ENCODE measurements around the gene AXIN1. TPM values are rescaled to one million over a fixed set of nuclear protein-coding genes. Genes with fewer than 3 reads are reported as not detected.

AXIN1 gene
- total RNA-seq, 1 donor from 2014 or later, result 27.0 TPM

GRCh38 chr16:347203-347602 lies 5.3 kb downstream of the AXIN1 start:
- Histone ChIP-seq H3K4me2 (ENCODE audit: low read length) (no peak overlapping the region), H3K4me1 (ENCODE audit: insufficient read depth, low read length) (peaks cover 9% of the 10 kb centered on the region), H3K36me3 (ENCODE audit: insufficient read depth, low read length) (peaks cover 6% of the 10 kb centered on the region), H3K9me3 (ENCODE audit: insufficient read depth, low read depth, low read length) (no peaks in the 10 kb centered on the region), H3K4me3 (ENCODE audit: insufficient read depth, low read depth, low read length) (no peak overlapping the region), H3K27ac (ENCODE audit: low read depth, low read length) (no peak overlapping the region), H3K79me2 (ENCODE audit: insufficient read depth, low read length) (peaks cover 86% of the 10 kb centered on the region), H2AFZ (ENCODE audit: low read depth, low read length) (no peak overlapping the region), H3K27me3 (ENCODE audit: insufficient read depth, low read length) (no peaks in the 10 kb centered on the region), H3K9ac (ENCODE audit: low read length) (no peak overlapping the region), H4K20me1 (ENCODE audit: insufficient read depth, low read length) (peaks cover 73% of the 10 kb centered on the region)
- Mint-ChIP-seq H3K4me3 (ENCODE audit: unreplicated experiment) (peak overlapping the region; percentile 0), H3K27me3 (ENCODE audit: low read depth, unreplicated experiment) (no peaks in the 10 kb centered on the region), H3K36me3 (ENCODE audit: low read depth, unreplicated experiment) (peaks cover 20% of the 10 kb centered on the region), H3K9me3 (ENCODE audit: unreplicated experiment) (no peaks in the 10 kb centered on the region), H3K4me1 (ENCODE audit: low read depth, unreplicated experiment) (peaks cover 32% of the 10 kb centered on the region), H3K27ac (ENCODE audit: unreplicated experiment) (no peak overlapping the region)
- TF ChIP-seq CTCF (IDR thresholded peaks at IDR 0.05; ENCODE audit: insufficient read depth, low read depth, low read length) (no peak), EZH2 (IDR thresholded peaks at IDR 0.05; ENCODE audit: insufficient read depth, low read length) (no peak)
- no peak for DNase-seq (ENCODE audit: low read depth)
- FAIRE-seq, result no peak

DNA sequence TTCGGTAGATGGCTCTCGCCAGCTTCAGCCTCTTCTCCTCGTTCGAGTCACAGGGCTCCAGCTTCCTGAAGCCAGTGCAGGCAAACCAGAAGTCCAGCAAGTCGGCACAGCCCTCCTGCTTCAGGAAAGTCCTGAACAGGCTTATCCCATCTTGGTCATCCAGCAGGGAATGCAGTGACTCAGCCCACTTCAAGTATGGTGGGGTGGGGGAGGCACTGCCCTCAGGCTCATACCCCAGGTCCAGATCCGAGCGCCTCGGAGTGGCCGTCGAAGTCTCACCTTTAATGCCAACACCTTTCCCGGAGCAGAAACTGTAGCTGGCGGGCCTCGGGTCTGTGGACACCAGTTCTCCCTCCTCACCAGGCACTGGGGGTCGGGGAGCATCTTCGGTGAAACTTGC lies 5.9 kb downstream of the AXIN1 start:
- Histone ChIP-seq H3K79me2 (ENCODE audit: insufficient read depth, low read length) (peaks cover 86% of the 10 kb centered on the region), H3K27me3 (ENCODE audit: insufficient read depth, low read length) (no peaks in the 10 kb centered on the region), H2AFZ (ENCODE audit: low read depth, low read length) (no peak overlapping the region), H3K9me3 (ENCODE audit: insufficient read depth, low read depth, low read length) (no peaks in the 10 kb centered on the region), H3K4me2 (ENCODE audit: low read length) (peak overlapping the region; percentile 28), H3K9ac (ENCODE audit: low read length) (no peak overlapping the region), H3K4me1 (ENCODE audit: insufficient read depth, low read length) (peaks cover 9% of the 10 kb centered on the region), H4K20me1 (ENCODE audit: insufficient read depth, low read length) (peaks cover 74% of the 10 kb centered on the region), H3K27ac (ENCODE audit: low read depth, low read length) (no peak overlapping the region), H3K4me3 (ENCODE audit: insufficient read depth, low read depth, low read length) (no peak overlapping the region), H3K36me3 (ENCODE audit: insufficient read depth, low read length) (peaks cover 6% of the 10 kb centered on the region)
- Mint-ChIP-seq H3K4me3 (ENCODE audit: unreplicated experiment) (peak overlapping the region; percentile 22), H3K27ac (ENCODE audit: unreplicated experiment) (no peak overlapping the region), H3K36me3 (ENCODE audit: low read depth, unreplicated experiment) (peaks cover 24% of the 10 kb centered on the region), H3K27me3 (ENCODE audit: low read depth, unreplicated experiment) (no peaks in the 10 kb centered on the region), H3K4me1 (ENCODE audit: low read depth, unreplicated experiment) (peaks cover 32% of the 10 kb centered on the region), H3K9me3 (ENCODE audit: unreplicated experiment) (peaks cover 2% of the 10 kb centered on the region)
- FAIRE-seq (no peak), DNase-seq (ENCODE audit: low read depth) (peak; percentile 60)
- no peak for TF ChIP-seq EZH2 (IDR thresholded peaks at IDR 0.05; ENCODE audit: insufficient read depth, low read length)
- TF ChIP-seq CTCF (IDR thresholded peaks at IDR 0.05; ENCODE audit: insufficient read depth, low read depth, low read length), result no peak

DNA sequence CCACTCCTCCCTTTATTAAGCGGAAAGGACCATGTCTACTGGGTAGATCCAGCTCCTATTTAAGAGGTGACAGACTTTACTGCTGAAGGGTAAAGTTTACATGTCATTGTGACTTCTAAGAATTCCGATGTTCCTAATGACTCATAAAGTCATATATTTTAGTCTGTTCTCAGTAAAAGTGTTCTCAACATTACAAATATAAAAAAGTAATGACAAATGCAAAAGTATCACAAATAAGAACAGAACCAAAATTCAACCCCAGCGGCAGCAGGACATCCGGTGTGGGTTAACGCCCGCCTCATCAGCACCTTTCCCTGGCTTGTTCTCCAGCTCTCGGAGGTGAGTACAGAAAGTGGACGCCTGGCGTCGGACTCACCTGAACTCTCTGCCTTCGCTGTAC lies 6.8 kb downstream of the AXIN1 start:
- Mint-ChIP-seq H3K27ac (ENCODE audit: unreplicated experiment) (no peak overlapping the region), H3K9me3 (ENCODE audit: unreplicated experiment) (peaks cover 2% of the 10 kb centered on the region), H3K4me1 (ENCODE audit: low read depth, unreplicated experiment) (peaks cover 32% of the 10 kb centered on the region), H3K4me3 (ENCODE audit: unreplicated experiment) (no peak overlapping the region), H3K27me3 (ENCODE audit: low read depth, unreplicated experiment) (no peaks in the 10 kb centered on the region), H3K36me3 (ENCODE audit: low read depth, unreplicated experiment) (peaks cover 24% of the 10 kb centered on the region)
- no peak overlapping the region for H3K9ac ChIP-seq (ENCODE audit: low read length)
- peak overlapping the region; percentile 28 for H3K4me2 ChIP-seq (ENCODE audit: low read length)
- peaks cover 74% of the 10 kb centered on the region for H4K20me1 ChIP-seq (ENCODE audit: insufficient read depth, low read length)
- no peak overlapping the region for H3K4me3 ChIP-seq (ENCODE audit: insufficient read depth, low read depth, low read length)
- H3K27ac ChIP-seq (ENCODE audit: low read depth, low read length), result no peak overlapping the region
- H2AFZ ChIP-seq (ENCODE audit: low read depth, low read length), result no peak overlapping the region
- no peaks in the 10 kb centered on the region for H3K9me3 ChIP-seq (ENCODE audit: insufficient read depth, low read depth, low read length)
- DNase-seq (ENCODE audit: low read depth) (no peak), FAIRE-seq (no peak)
- no peaks in the 10 kb centered on the region for H3K27me3 ChIP-seq (ENCODE audit: insufficient read depth, low read length)
- H3K36me3 ChIP-seq (ENCODE audit: insufficient read depth, low read length), result peaks cover 6% of the 10 kb centered on the region
- peaks cover 9% of the 10 kb centered on the region for H3K4me1 ChIP-seq (ENCODE audit: insufficient read depth, low read length)
- peaks cover 84% of the 10 kb centered on the region for H3K79me2 ChIP-seq (ENCODE audit: insufficient read depth, low read length)
- no peak for TF ChIP-seq EZH2 (IDR thresholded peaks at IDR 0.05; ENCODE audit: insufficient read depth, low read length)
- no peak for TF ChIP-seq CTCF (IDR thresholded peaks at IDR 0.05; ENCODE audit: insufficient read depth, low read depth, low read length)
